Activated T-cell treated with anti-CD3 and anti-CD28 coated beads, Interleukin-2, amount 50 U/mL, for 4 hours (primary cell): ENCODE data around the gene UBE2N. TPM values are rescaled to one million over a fixed set of nuclear protein-coding genes. Genes with fewer than 3 reads are reported as not detected.
A peak's percentile ranks its signal among the peaks of the same experiment; 100 is the strongest.
"Not testable (repeated sequence)": the region's sequence is repeated elsewhere in the genome, so short reads cannot be mapped to it uniquely, and the experiment has no call there.

Experiments used
- ATAC-seq, 2 donors: fragments of 200-7000 bp; cut with Tn5 transposase; one replicate each; pipeline ENCODE4 v1.10.0; 2021
- DNase-seq: peaks from one replicate; pipeline ENCODE4 v3.0.0-alpha.2; 2020
- H3K27me3 Mint-ChIP-seq: one replicate; pipeline ENCODE4 v1.8.0; 2021; ENCODE audit warnings: low read depth, mixed read lengths
- H3K36me3 Mint-ChIP-seq: one replicate; pipeline ENCODE4 v1.8.0; 2022; ENCODE audit warnings: mixed read lengths; ENCODE audit not compliant: insufficient read depth
- H3K4me1 Mint-ChIP-seq: one replicate; pipeline ENCODE4 v1.8.0; 2021; ENCODE audit warnings: low read depth, mixed read lengths
- H3K4me3 Mint-ChIP-seq: one replicate; pipeline ENCODE4 v1.8.0; 2021; ENCODE audit warnings: mild to moderate bottlenecking, moderate library complexity, mixed read lengths
- H3K9me3 Mint-ChIP-seq: one replicate; pipeline ENCODE4 v1.8.0; 2021; ENCODE audit warnings: mixed read lengths
- total RNA-seq, 3 donors: library from RNA; stranded (reverse); gene quantifications; one replicate each; pipeline ENCODE4 v1.2.1, GENCODE V29; 2021

UBE2N gene
- total RNA-seq, 3 donors from 2014 or later, result 237 to 241 (median 237) TPM

GRCh38 chr12:93432031-93432430, 9.7 kb downstream of the UBE2N start:
- not testable (repeated sequence) for H3K9me3 Mint-ChIP-seq, H3K27me3 Mint-ChIP-seq, ATAC-seq, DNase-seq, H3K4me3 Mint-ChIP-seq
- Mint-ChIP-seq H3K36me3 (peaks cover 13% of the 10 kb centered on the region), H3K4me1 (peaks cover 83% of the 10 kb centered on the region)

GRCh38 chr12:93430280-93430679, 11.5 kb downstream of the UBE2N start:
- H3K36me3 Mint-ChIP-seq, result peaks cover 13% of the 10 kb centered on the region
- ATAC-seq (no peak), DNase-seq (no peak)
- H3K4me1 Mint-ChIP-seq, result peaks cover 85% of the 10 kb centered on the region
- no peaks in the 10 kb centered on the region for H3K9me3 Mint-ChIP-seq
- no peaks in the 10 kb centered on the region for H3K27me3 Mint-ChIP-seq
- H3K4me3 Mint-ChIP-seq, result no peak overlapping the region

GRCh38 chr12:93429852-93430251, 11.9 kb downstream of the UBE2N start:
- DNase-seq (no peak), ATAC-seq (no peak)
- H3K4me1 Mint-ChIP-seq, result peaks cover 85% of the 10 kb centered on the region
- peaks cover 13% of the 10 kb centered on the region for H3K36me3 Mint-ChIP-seq
- no peak overlapping the region for H3K4me3 Mint-ChIP-seq
- H3K9me3 Mint-ChIP-seq, result no peaks in the 10 kb centered on the region
- no peaks in the 10 kb centered on the region for H3K27me3 Mint-ChIP-seq

- H3K4me3 Mint-ChIP-seq, result no peak overlapping the region
- peaks cover 13% of the 10 kb centered on the region for H3K36me3 Mint-ChIP-seq
Observed at GRCh38 chr12:93429448-93429847, 12.3 kb downstream of the UBE2N start.

GRCh38 chr12:93427779-93428564, 13.8 kb downstream of the UBE2N start:
- no peak for ATAC-seq
- Mint-ChIP-seq H3K9me3 (no peaks in the 10 kb centered on the region), H3K4me3 (no peak overlapping the region), H3K4me1 (peaks cover 88% of the 10 kb centered on the region), H3K27me3 (no peaks in the 10 kb centered on the region), H3K36me3 (peaks cover 12% of the 10 kb centered on the region)
- no peak for DNase-seq

More at GRCh38 chr12:93429448-93429847, 12.3 kb downstream of the UBE2N start:
- ATAC-seq (no peak), DNase-seq (no peak)
- H3K4me1 Mint-ChIP-seq, result peaks cover 88% of the 10 kb centered on the region
- no peaks in the 10 kb centered on the region for H3K27me3 Mint-ChIP-seq
- H3K9me3 Mint-ChIP-seq, result no peaks in the 10 kb centered on the region

GRCh38 chr12:93426412-93426805, 15.3 kb downstream of the UBE2N start:
- ATAC-seq (no peak), DNase-seq (no peak)
- no peaks in the 10 kb centered on the region for H3K27me3 Mint-ChIP-seq
- H3K9me3 Mint-ChIP-seq, result no peaks in the 10 kb centered on the region
- H3K36me3 Mint-ChIP-seq, result peaks cover 9% of the 10 kb centered on the region
- peak overlapping the region; percentile 21 for H3K4me3 Mint-ChIP-seq
- H3K4me1 Mint-ChIP-seq, result peaks cover 93% of the 10 kb centered on the region

GRCh38 chr12:93425736-93426411, 15.9 kb downstream of the UBE2N start:
- Mint-ChIP-seq H3K9me3 (no peaks in the 10 kb centered on the region), H3K27me3 (no peaks in the 10 kb centered on the region), H3K4me3 (peak overlapping the region; percentile 41), H3K4me1 (peaks cover 94% of the 10 kb centered on the region), H3K36me3 (peaks cover 9% of the 10 kb centered on the region)
- DNase-seq, result no peak
- ATAC-seq, result no peak

- Mint-ChIP-seq H3K4me1 (peaks cover 95% of the 10 kb centered on the region), H3K4me3 (no peak overlapping the region), H3K27me3 (no peaks in the 10 kb centered on the region), H3K9me3 (no peaks in the 10 kb centered on the region), H3K36me3 (no peaks in the 10 kb centered on the region)
- DNase-seq (no peak), ATAC-seq (no peak)
Observed at GRCh38 chr12:93422050-93422449, 19.7 kb downstream of the UBE2N start.

- Mint-ChIP-seq H3K4me3 (no peak overlapping the region), H3K36me3 (peaks cover 2% of the 10 kb centered on the region)
Observed at GRCh38 chr12:93419388-93420034, 22.2 kb downstream of the UBE2N start.

GRCh38 chr12:93417967-93418480, 23.7 kb downstream of the UBE2N start:
- peaks cover 4% of the 10 kb centered on the region for H3K36me3 Mint-ChIP-seq
- ATAC-seq, result no peak
- no peak for DNase-seq
- no peaks in the 10 kb centered on the region for H3K9me3 Mint-ChIP-seq
- H3K4me1 Mint-ChIP-seq, result peaks cover 90% of the 10 kb centered on the region
- no peak overlapping the region for H3K4me3 Mint-ChIP-seq
- no peaks in the 10 kb centered on the region for H3K27me3 Mint-ChIP-seq

More at GRCh38 chr12:93419388-93420034, 22.2 kb downstream of the UBE2N start:
- H3K27me3 Mint-ChIP-seq, result no peaks in the 10 kb centered on the region
- ATAC-seq (peak in 1 of 2 donors; percentile 47), DNase-seq (no peak)
- H3K4me1 Mint-ChIP-seq, result peaks cover 93% of the 10 kb centered on the region
- H3K9me3 Mint-ChIP-seq, result no peaks in the 10 kb centered on the region

GRCh38 chr12:93415723-93416464, 25.9 kb downstream of the UBE2N start:
- Mint-ChIP-seq H3K36me3 (peaks cover 10% of the 10 kb centered on the region), H3K9me3 (no peaks in the 10 kb centered on the region), H3K4me3 (peak overlapping the region; percentile 35), H3K4me1 (peaks cover 88% of the 10 kb centered on the region), H3K27me3 (no peaks in the 10 kb centered on the region)
- DNase-seq (no peak), ATAC-seq (peak; percentile 24 to 49)

GRCh38 chr12:93413064-93413463, 28.7 kb downstream of the UBE2N start:
- DNase-seq (no peak), ATAC-seq (no peak)
- Mint-ChIP-seq H3K27me3 (no peaks in the 10 kb centered on the region), H3K4me3 (no peak overlapping the region), H3K36me3 (peaks cover 28% of the 10 kb centered on the region), H3K4me1 (peaks cover 74% of the 10 kb centered on the region), H3K9me3 (no peaks in the 10 kb centered on the region)

- DNase-seq, H3K27me3 Mint-ChIP-seq, ATAC-seq, H3K4me3 Mint-ChIP-seq, H3K9me3 Mint-ChIP-seq: not testable (repeated sequence)
- Mint-ChIP-seq H3K36me3 (peaks cover 33% of the 10 kb centered on the region), H3K4me1 (peaks cover 77% of the 10 kb centered on the region)
Observed at GRCh38 chr12:93412396-93412795, 29.4 kb downstream of the UBE2N start.

- not testable (repeated sequence) for ATAC-seq, H3K4me3 Mint-ChIP-seq, H3K27me3 Mint-ChIP-seq, H3K9me3 Mint-ChIP-seq, DNase-seq
- Mint-ChIP-seq H3K36me3 (peaks cover 41% of the 10 kb centered on the region), H3K4me1 (peaks cover 68% of the 10 kb centered on the region)
Observed at GRCh38 chr12:93411060-93411459, 30.7 kb downstream of the UBE2N start.
